RWPE1 (cell line): ENCODE data around the gene APOE.

Source experiments
- CTCF ChIA-PET: fragments of 350-600 bp; sonication (Branson Sonifier 250); formaldehyde crosslinking; extraction: SDS; loops from one replicate; lab custom pipeline; 2021; lab: Yijun Ruan, JAX
- POLR2A ChIA-PET: fragments of 400-600 bp; formaldehyde crosslinking; extraction: SDS; loops from one replicate; lab custom pipeline; 2020; ENCODE audit warnings: antibody characterized with exemption; ENCODE audit not compliant: low non-redundant PET; lab: Yijun Ruan, JAX
- DNase-seq: peaks from one replicate; pipeline ENCODE4 v3.0.0; 2012; ENCODE audit warnings: low spot score
- H3K27ac ChIP-seq: fragments of 450-650 bp; 2 replicates; pipeline ENCODE4 v1.5.1; 2017
- CTCF ChIP-seq: fragments of 450-650 bp; conservative IDR thresholded peaks from 2 replicates; pipeline ENCODE4 v1.5.1; 2017; ENCODE audit warnings: low read depth, mild to moderate bottlenecking

Gene APOE

DNA sequence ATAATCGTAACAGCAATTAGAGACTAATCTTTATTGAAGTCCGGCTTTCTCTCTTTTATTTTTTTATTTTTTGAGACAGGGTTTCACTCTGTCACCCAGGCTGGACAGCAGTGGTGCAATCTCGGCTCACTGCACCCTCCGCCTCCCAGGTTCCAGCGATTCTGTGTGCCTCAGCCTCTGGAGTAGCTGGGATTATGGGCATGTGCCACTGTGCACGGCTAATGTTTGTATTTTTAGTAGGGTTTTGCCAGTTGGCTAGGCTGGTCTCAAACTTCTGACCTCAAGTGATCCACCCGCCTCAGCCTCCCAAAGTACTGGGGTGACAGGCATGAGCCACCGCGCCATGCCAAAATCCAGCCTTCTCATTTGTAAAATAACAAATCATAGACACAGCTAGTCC, 44.0 kb downstream of the APOE start:
- TF ChIP-seq CTCF = no peak
- POLR2A ChIA-PET = no interaction called here
- no peak for DNase-seq
- CTCF ChIA-PET = no interaction called here
- no peak overlapping the region for H3K27ac ChIP-seq

- peak; percentile 88 for TF ChIP-seq CTCF
- POLR2A ChIA-PET = no interaction called here
- peak overlapping the region; percentile 61 for H3K27ac ChIP-seq
- DNase-seq = peak; percentile 84
- CTCF ChIA-PET = interaction anchor here (0.5 to 1.6 kb wide), 9 partner anchors 35 to 1701 kb away, joined by 3 to 9 read pairs (median 3); no protein-coding TSS in a partner anchor
These were observed 45.9 kb downstream of the APOE start for GRCh38 chr19:44951179-44952159.

DNA sequence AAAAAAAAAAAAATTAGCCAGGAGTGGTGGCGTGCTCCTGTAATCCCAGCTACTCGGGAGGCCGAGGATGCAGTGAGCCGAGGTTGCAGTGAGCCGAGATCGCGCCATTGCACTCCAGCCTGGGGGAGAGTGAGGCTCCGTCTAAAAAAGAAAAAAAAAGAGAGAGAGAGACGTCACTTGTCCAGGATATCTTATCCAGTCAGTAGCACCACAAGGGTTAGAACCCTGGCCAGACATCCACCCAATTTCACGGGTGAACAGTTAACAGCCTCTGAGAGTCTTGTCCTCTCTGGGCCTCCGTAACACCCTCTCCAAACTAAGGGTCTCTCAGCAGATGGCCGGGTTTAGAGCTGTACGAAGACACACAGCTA, 48.7 kb downstream of the APOE start:
- POLR2A ChIA-PET = interaction anchor here (0.6 to 0.7 kb wide), 2 partner anchors 55 to 65 kb away, joined by 4 to 5 read pairs; no protein-coding TSS in a partner anchor

DNA sequence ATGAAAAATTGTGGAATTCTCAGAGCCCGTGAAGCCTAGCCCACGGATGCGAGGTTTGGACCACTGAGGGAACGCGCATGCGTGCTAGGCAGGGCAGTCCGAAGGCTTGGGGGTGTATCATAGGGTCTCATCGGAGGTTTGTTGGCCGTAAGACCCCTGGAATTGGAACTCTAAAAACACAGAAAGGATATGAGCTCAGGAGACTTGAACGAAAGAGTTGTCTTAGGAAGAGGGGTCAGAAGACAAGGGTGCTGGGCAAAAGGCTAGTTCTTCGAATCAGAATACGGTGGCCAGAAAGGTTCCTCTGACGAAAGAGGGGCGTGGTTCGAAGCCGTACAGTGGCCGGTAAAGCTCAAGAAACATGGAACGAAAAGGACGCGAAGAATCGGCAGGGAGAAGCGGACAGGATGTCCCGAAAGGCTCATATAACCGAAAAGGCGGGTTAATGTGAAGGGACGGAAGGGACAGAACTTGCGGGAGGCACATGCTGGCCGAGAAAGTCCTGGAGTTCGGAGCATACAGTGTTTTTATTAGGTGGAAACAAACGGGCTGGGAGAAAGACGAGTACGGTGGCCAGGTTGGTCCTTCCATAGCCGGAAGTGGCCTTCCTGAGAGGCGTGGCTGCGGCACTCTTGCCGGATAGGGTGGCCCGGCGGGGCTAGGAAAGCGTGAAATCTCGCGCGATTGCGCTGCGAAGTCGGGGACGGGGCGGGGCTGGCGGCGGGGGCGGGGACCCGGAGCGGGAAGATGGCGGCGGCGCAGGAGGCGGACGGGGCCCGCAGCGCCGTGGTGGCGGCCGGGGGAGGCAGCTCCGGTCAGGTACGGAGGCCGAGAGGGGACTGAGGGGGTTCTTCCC, 49.3 kb downstream of the APOE start, which contains the start of gene CLPTM1:
Gene CLPTM1, plus strand, starts transcription at position 732 of the 856 bp plus-strand sequence. Its CDS starts 16 bp downstream, at position 748.
- peak within 1 kb of the TSS; percentile 92 for H3K27ac ChIP-seq
- no peak for TF ChIP-seq CTCF
- ChIA-PET CTCF (interaction anchor here (0.5 to 0.7 kb wide), 3 partner anchors 9 to 49 kb away, joined by 3 read pairs; no protein-coding TSS in a partner anchor), POLR2A (interaction anchor here (0.6 kb wide), 1 partner anchor 56 kb away, joined by 4 read pairs; no protein-coding TSS in a partner anchor)
- DNase-seq = peak; percentile 97

More for the DNA sequence above, 48.7 kb downstream of the APOE start:
- H3K27ac ChIP-seq = peak overlapping the region; percentile 92
- TF ChIP-seq CTCF = no peak
- no peak for DNase-seq
- CTCF ChIA-PET = interaction anchor here (0.7 kb wide), 1 partner anchor 9 kb away, joined by 3 read pairs; no protein-coding TSS in a partner anchor

DNA sequence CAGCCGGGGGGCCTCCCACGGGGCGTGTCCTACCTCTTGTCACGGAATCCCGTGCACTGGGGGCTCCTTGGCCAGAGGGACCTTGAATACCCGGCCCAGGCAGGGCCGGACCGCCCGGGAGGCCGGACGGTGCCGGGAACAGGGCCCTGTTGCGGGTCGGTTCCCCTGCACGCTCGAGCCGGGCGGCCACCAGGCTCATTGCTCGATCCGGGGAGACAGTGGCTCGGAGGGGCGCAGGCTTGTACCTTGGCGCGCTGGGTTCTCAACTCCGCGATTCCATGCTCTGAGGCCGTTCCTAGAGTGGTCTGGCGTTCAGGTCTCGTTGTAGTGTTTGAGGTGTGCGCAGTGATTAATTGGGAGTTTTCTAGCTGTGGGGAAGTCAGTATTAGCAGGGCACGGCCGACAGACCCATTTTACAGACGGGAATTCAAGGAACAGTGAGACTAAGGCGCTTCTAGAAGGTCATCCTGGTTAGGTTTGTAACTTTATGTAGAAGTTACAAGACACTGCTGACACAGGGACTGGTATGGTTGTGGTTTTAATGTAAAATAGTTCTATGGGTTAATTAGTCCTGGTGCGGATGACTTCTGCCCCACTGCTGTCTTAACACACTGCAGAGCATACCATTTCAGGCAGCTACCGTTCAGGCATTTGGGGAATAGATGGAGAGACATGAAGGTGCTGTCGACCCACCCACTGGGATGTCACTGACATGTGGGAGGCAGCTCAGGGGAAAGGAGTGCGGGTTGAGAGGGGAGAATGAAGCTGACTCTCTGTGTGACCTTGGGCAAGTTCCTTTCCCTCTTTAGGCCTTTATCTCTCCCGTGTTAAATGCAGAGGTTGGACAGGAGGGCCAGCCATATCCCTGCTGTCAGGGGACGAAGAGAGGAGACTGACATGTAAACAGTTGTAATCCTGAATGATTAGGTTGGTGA, 50.2 kb downstream of the APOE start:
- POLR2A ChIA-PET = no interaction called here
- TF ChIP-seq CTCF = no peak
- DNase-seq = peak; percentile 17
- peak overlapping the region; percentile 92 for H3K27ac ChIP-seq
- CTCF ChIA-PET = no interaction called here
